A549 treated with ZK216348 at 1 μM for 4 hours (cell line): Measurements from ENCODE around the gene DCST2. TPM values are rescaled to one million over a fixed set of nuclear protein-coding genes. Genes with fewer than 3 reads are reported as not detected.

ENCODE experiments used
- total RNA-seq: library from RNA; stranded (reverse); fragments of 200-300 nt; extraction: Qiagen RNA extraction; gene quantifications from 5 replicates; pipeline ENCODE4 v1.2.3, GENCODE V29; 2022; ENCODE audit warnings: low read depth

DCST2 gene
- 0.47 to 0.72 TPM (median 0.64 TPM) in 4 of 5 replicates, not detected in the other for total RNA-seq

GRCh38 chr1:155033524-155033923, at the start of gene DCST2, which contains the start of gene DCST1:
TSS of gene DCST2 (minus strand) at chr1:155033781. CDS start at chr1:155033701, 80 bp downstream.
TSS of gene DCST1 (plus strand) at chr1:155033824. CDS start at chr1:155034037, 213 bp downstream.

GRCh38 chr1:155078469-155079209, 45.1 kb upstream of the DCST2 start, which contains the start of gene EFNA3:
TSS of gene EFNA3 (plus strand) at chr1:155078837. CDS start at chr1:155078942, 105 bp downstream.

GRCh38 chr1:155063550-155064110, 30.0 kb upstream of the DCST2 start, which contains the start of gene EFNA4:
TSS of gene EFNA4 (plus strand) at chr1:155063740. CDS start at chr1:155063824, 84 bp downstream.

DNA sequence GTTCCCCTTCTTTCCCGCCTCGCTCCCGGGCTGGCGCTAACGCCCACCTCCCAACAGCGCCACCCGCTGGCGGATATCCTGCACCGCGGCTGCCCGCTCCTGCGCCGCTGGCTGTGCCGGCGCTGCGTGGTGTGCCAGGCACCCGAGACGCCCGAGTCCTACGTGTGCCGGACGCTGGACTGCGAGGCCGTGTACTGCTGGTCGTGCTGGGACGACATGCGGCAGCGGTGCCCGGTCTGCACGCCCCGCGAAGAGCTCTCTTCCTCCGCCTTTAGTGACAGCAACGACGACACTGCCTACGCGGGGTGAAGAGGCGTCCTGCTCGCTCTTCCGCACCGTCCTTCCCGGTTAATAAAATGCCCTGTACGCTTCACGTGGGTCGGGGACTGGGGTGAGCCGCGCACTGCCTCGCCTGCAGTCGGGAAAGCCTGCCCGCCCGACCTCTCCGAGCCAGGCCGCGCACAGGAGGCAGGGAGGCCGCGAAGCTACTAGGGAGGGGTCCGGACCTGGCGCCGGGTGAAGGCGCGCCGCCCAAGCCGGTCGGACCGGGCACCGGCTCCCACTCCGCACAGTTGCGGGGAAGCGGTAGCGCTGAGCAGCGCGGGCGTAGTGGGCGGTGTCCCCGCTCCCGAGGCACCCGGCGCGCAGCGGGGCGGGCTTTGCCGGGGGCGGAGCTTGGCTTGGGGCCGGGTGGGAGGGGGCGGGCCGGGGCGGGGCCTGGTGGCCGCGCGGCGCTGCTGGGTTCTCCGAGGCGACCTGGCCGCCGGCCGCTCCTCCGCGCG, 17.2 kb upstream of the DCST2 start, which contains the start of gene ADAM15:
Gene ADAM15, plus strand, starts transcription at position 757 of the 782 bp plus-strand sequence. CDS start 71 bp downstream, outside the sequence.

GRCh38 chr1:155002464-155003226, 30.9 kb downstream of the DCST2 start, which contains the start of gene ZBTB7B:
TSS of gene ZBTB7B (plus strand) at chr1:155002802. CDS start at chr1:155014661, 11,859 bp downstream.

DNA sequence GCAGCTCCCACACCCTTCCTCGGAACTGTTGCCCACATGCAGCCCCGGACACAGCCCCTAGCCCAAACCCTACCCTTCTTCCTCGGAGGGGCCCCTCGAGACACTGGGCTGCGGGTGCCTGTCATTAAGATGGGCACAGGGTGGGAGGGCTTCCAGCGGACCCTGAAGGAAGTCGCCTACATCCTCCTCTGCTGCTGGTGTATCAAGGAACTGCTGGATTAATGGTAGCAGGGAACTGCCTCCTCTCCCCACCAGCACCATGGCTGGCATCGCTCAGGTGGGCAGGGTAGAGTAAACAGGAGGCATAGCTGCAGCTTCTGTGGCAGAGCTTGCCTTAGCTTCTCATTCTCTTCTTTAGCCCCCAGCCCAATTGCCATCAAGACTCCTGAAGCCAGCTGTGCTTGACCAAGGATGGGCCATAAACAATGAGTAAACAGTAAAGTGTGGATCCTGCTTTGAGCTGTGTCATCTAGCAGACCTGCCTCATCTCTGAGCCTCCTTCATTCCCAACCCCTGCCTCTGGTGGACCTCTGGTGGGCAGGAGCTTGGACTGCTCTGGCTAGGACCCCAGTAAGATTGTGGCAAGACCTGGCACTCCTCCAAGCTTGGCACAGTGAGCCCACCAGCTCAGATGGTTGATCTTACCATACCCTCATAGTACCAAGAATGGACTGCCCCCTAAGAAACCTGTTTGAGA, 39.9 kb downstream of the DCST2 start, which contains the start of gene LENEP:
Gene LENEP, plus strand, starts transcription at position 15 of the 697 bp plus-strand sequence. Its CDS starts 22 bp downstream, at position 37.

DNA sequence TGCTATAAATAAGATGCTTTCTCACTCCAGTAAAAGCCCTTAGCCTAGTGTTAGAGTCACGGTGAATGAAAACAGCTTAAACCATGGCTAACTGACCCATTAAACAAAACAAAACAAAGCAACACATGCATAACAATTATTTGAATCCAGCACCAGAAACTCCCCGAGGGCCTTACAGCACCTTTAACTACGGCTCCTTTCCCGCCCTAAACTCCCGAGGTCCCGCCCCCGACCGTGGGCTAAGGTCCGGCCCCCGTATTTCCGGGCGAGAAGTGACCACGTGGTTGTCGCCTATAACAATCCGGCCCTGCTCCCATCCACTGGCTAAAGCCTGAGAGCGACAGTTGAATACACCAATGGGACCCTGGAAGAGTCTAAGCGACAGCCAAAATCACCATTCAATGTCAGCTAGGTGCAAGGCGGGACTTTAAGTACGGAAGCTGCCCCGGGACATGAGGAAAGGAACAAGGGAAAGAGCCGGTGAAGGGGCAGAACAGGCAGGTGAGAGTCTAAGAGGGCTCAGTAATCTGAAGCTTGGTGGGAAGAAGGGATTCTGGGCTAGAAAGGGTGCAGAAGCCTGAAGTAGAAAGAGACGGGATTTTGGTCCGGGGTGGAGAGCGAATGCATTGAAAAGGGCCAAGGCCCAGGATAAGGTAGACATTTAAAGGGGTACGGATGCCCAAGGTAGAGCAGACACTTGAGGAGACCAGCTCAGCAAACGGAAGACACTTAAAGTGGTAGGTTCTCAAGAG, 50.5 kb downstream of the DCST2 start, which contains the start of gene FLAD1:
Gene FLAD1, plus strand, starts transcription at position 448 of the 752 bp plus-strand sequence. CDS start 351 bp downstream, outside the sequence.

DNA sequence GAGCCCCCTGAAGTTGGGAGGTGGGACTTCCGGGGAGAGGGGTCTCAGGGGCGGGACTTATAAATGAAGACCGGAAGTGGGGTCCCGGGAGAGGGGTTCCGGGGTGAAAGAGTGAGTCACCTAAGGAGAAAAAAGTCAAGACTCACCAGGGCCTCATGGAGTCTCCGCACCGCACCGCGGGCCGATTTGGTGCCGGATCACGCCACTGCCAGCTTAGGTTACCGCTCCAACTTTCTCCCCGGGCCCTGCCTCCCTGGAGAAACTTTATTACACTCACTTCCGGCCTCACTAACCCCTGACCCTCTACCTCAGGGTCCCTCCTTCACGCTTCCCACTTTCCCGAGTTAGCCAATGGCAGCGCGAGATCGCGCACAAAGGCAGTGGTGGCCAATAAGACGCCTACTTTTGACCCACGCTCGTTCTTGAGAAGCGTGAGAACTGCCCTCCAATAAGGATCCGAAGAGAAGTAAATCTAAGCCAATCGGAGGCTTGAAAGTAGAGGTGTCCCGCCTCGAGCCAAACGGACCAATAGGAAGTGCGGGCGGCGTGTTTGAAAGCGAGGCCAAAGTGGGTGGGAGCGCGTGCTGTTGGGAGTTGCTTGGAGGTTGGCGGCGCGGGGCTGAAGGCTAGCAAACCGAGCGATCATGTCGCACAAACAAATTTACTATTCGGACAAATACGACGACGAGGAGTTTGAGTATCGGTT, 59.3 kb downstream of the DCST2 start, which contains the start of gene CKS1B:
Gene CKS1B, plus strand, starts transcription at position 580 of the 706 bp plus-strand sequence. Its CDS starts 65 bp downstream, at position 645.

GRCh38 chr1:154970631-154971340, 62.8 kb downstream of the DCST2 start, which contains the start of gene SHC1:
TSS of gene SHC1 (minus strand) at chr1:154970747. CDS start at chr1:154970526, 221 bp downstream.

Other genes with a start within 250 kb of the DCST2 start
- gene KCNN3, start 163.5 kb downstream of the DCST2 start, total RNA-seq: 0.01 to 0.09 TPM (median 0.07 TPM) in 4 of 5 replicates, not detected in the other
- 35.1 to 45.6 TPM (median 42.4 TPM) in 5 replicates for gene PMVK, start 97.1 kb downstream of the DCST2 start, total RNA-seq
- 9.6 to 16.8 TPM (median 14.3 TPM) in 5 replicates for gene PBXIP1, start 77.7 kb downstream of the DCST2 start, total RNA-seq
- gene PYGO2, start 72.0 kb downstream of the DCST2 start, total RNA-seq: 17.3 to 25.2 TPM (median 22.8 TPM) in 5 replicates
- gene SHC1, start 63.0 kb downstream of the DCST2 start, total RNA-seq: 127 to 198 TPM (median 190 TPM) in 5 replicates
- gene CKS1B, start 59.1 kb downstream of the DCST2 start, total RNA-seq: 315 to 374 TPM (median 341 TPM) in 5 replicates
- 32.7 to 48.4 TPM (median 44.8 TPM) in 5 replicates for gene FLAD1, start 50.4 kb downstream of the DCST2 start, total RNA-seq
- gene LENEP, start 40.2 kb downstream of the DCST2 start, total RNA-seq: not detected in 5 replicates
- 23.6 to 45.7 TPM (median 42.3 TPM) in 5 replicates for gene ZBTB7B, start 31.0 kb downstream of the DCST2 start, total RNA-seq
- not detected in 5 replicates for gene DCST1, start within 50 bp of the DCST2 start, total RNA-seq
- gene ADAM15, start 17.5 kb upstream of the DCST2 start, total RNA-seq: 43.4 to 105 TPM (median 89.4 TPM) in 5 replicates
- 7.5 to 11.6 TPM (median 10.4 TPM) in 5 replicates for gene EFNA4, start 30.0 kb upstream of the DCST2 start, total RNA-seq
- 5.0 to 6.2 TPM (median 5.8 TPM) in 5 replicates for gene EFNA3, start 45.1 kb upstream of the DCST2 start, total RNA-seq
- 25.9 to 37.5 TPM (median 31.4 TPM) in 5 replicates for gene EFNA1, start 94.1 kb upstream of the DCST2 start, total RNA-seq
- 30.3 to 36.9 TPM (median 34.9 TPM) in 5 replicates for gene SLC50A1, start 102.1 kb upstream of the DCST2 start, total RNA-seq
- gene DPM3, start 106.8 kb upstream of the DCST2 start, total RNA-seq: 48.3 to 103 TPM (median 102 TPM) in 5 replicates
- 165 to 271 TPM (median 248 TPM) in 5 replicates for gene KRTCAP2, start 139.5 kb upstream of the DCST2 start, total RNA-seq
- 1.0 to 3.1 TPM (median 1.8 TPM) in 5 replicates for gene TRIM46, start 140.1 kb upstream of the DCST2 start, total RNA-seq
- 6.7 to 10.8 TPM (median 9.2 TPM) in 5 replicates for gene THBS3, start 174.1 kb upstream of the DCST2 start, total RNA-seq
- 53.5 to 74.7 TPM (median 69.1 TPM) in 5 replicates for gene MTX1, start 174.9 kb upstream of the DCST2 start, total RNA-seq
- gene ENTREP3, start 221.7 kb upstream of the DCST2 start, total RNA-seq: 20.0 to 40.0 TPM (median 36.8 TPM) in 5 replicates
- 79.1 to 127 TPM (median 126 TPM) in 5 replicates for gene SCAMP3, start 228.6 kb upstream of the DCST2 start, total RNA-seq
- gene CLK2, start 239.7 kb upstream of the DCST2 start, total RNA-seq: 20.3 to 31.8 TPM (median 29.7 TPM) in 5 replicates
- gene HCN3, start 243.7 kb upstream of the DCST2 start, total RNA-seq: 2.0 to 6.6 TPM (median 5.5 TPM) in 5 replicates